HS-5 (cell line): ENCODE results near the gene TXNRD1.

Source experiments
- DNase-seq: peaks from one replicate; pipeline ENCODE4 v3.0.0-alpha.2; 2012; ENCODE audit warnings: low read depth

The TXNRD1 gene

GRCh38 chr12:104350211-104351056 lies 134.9 kb downstream of the TXNRD1 start:
- DNase-seq = no peak

GRCh38 chr12:104351057-104351983 lies 135.7 kb downstream of the TXNRD1 start:
- DNase-seq = no peak

- DNase-seq = no peak
Observed at GRCh38 chr12:104352106-104352713, 136.6 kb downstream of the TXNRD1 start.

GRCh38 chr12:104353012-104353981 lies 137.7 kb downstream of the TXNRD1 start:
- DNase-seq = no peak

- no peak for DNase-seq
Observed at GRCh38 chr12:104354167-104354867, 138.7 kb downstream of the TXNRD1 start.

GRCh38 chr12:104354868-104355570 lies 139.4 kb downstream of the TXNRD1 start:
- DNase-seq = no peak

- no peak for DNase-seq
Observed at GRCh38 chr12:104355630-104356029, 140.1 kb downstream of the TXNRD1 start.

- DNase-seq = no peak
Observed at GRCh38 chr12:104356231-104357115, 140.9 kb downstream of the TXNRD1 start.

- DNase-seq = no peak
Observed at GRCh38 chr12:104357421-104357952, 141.9 kb downstream of the TXNRD1 start.

GRCh38 chr12:104358353-104359003 lies 142.9 kb downstream of the TXNRD1 start:
- no peak for DNase-seq

- DNase-seq = no peak
Observed at GRCh38 chr12:104359216-104359615, 143.6 kb downstream of the TXNRD1 start.

- no peak for DNase-seq
Observed at GRCh38 chr12:104360157-104360556, 144.6 kb downstream of the TXNRD1 start.

- DNase-seq = no peak
Observed at GRCh38 chr12:104360983-104361707, 145.6 kb downstream of the TXNRD1 start.

- DNase-seq = no peak
Observed at GRCh38 chr12:104365921-104366410, 150.4 kb downstream of the TXNRD1 start.

- DNase-seq = no peak
Observed at GRCh38 chr12:104369708-104370107, 154.1 kb downstream of the TXNRD1 start.

GRCh38 chr12:104371043-104371870 lies 155.7 kb downstream of the TXNRD1 start:
- no peak for DNase-seq
